A549 treated with CpdA at 1 μM for 4 hours (cell line): ENCODE measurements around the gene TTC29. TPM values are rescaled to one million over a fixed set of nuclear protein-coding genes. Genes with fewer than 3 reads are reported as not detected.

Source experiments
- total RNA-seq: library from RNA; stranded (reverse); fragments of 200-300 nt; extraction: Qiagen RNA extraction; gene quantifications from 5 replicates; pipeline ENCODE4 v1.2.3, GENCODE V29; 2022; ENCODE audit warnings: low read depth

TTC29 gene
- not detected in 5 replicates for total RNA-seq

DNA sequence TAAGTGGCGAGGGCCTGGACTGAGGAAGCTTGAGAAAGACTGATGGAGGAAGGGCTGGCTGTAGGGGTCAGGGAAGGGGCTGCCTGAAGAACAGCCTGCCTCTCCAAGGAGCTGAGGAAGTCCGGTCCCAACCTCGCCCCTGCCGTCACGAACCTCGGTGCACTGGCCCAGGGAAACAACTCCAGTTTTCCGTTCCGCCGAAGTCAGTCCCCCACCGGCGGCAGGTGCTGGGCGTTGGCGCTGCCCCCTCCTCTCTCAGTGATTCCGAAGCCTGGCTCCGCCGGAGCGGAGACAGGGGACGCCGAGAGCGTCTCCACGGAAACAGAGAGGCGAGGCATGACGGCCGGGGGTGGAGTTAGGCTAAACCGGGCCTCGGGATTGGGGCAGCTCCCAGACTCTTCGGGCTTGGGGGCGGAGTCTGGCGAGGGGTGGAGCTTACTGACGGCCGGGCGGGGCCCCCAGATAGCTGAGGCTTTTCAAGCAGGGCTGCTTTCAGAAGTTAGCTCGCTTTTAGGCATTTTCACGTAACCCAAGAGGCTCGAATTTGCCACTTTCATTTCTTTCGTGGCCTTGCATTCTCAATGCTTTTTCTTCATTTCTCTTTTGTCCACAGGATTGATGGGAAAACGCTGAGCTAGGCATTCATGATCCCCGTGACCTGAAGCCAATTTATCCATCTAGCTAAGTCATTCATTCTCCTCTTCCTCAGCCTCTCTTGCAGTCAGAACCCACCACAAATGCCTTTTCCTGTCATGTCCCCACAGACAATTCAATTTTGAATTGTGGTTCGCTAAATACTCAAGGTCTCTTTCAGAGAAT is at the start of gene TTC29:
TSS of gene TTC29 (minus strand) at position 309 of the 819 bp plus-strand sequence. CDS start 5,969 bp downstream, outside the sequence.

